PC-3 (cell line): ENCODE data around the gene NHS. TPM values are rescaled to one million over a fixed set of nuclear protein-coding genes. Genes with fewer than 3 reads are reported as not detected.

Experiments
- ATAC-seq: fragments of 200-7000 bp; cut with Tn5 transposase; 2 replicates; pipeline ENCODE4 v1.9.1; 2020; ENCODE audit warnings: mild to moderate bottlenecking, moderate library complexity
- BruUV-seq: library from RNA; stranded (reverse); fragments of 400-500 nt; replicated peaks from 2 replicates; lab custom pipeline; 2021; lab: Mats Ljungman, UMichigan
- CTCF ChIA-PET: fragments of 300-600 bp; sonication (Branson Sonifier 250); formaldehyde crosslinking; loops from one replicate; lab custom pipeline; 2022; ENCODE audit warnings: antibody characterized with exemption; lab: Charles Lee
- POLR2A ChIA-PET: fragments of 300-600 bp; sonication (Branson Sonifier 250); formaldehyde crosslinking; loops from one replicate; lab custom pipeline; 2022; ENCODE audit warnings: antibody characterized with exemption; ENCODE audit not compliant: unreplicated experiment; lab: Charles Lee
- DNase-seq: peaks from one replicate; pipeline ENCODE4 v3.0.0-alpha.2; 2015
- H2AFZ ChIP-seq: fragments of 300-600 bp; sonication (generic); 2 replicates; pipeline ENCODE4 v1.6.0; 2016; ENCODE audit warnings: antibody characterized with exemption, low read length
- H3F3A ChIP-seq: fragments of 300-600 bp; sonication (generic); one replicate; pipeline ENCODE4 v1.6.0; 2017; ENCODE audit warnings: antibody characterized with exemption, low read length, control low read depth, mild to moderate bottlenecking; ENCODE audit not compliant: unreplicated experiment
- H3K27ac ChIP-seq: fragments of 300-600 bp; sonication (generic); 2 replicates; pipeline ENCODE4 v1.5.1; 2016; ENCODE audit warnings: mild to moderate bottlenecking, low read length
- H3K27me3 ChIP-seq: fragments of 300-600 bp; sonication (generic); 2 replicates; pipeline ENCODE4 v1.6.1; 2016; ENCODE audit warnings: low read length, mixed read lengths
- H3K36me3 ChIP-seq: fragments of 300-600 bp; sonication (generic); 2 replicates; pipeline ENCODE4 v1.6.1; 2016; ENCODE audit warnings: low read depth, mixed run types, low read length, mixed read lengths
- H3K4me1 ChIP-seq: fragments of 300-600 bp; sonication (generic); 2 replicates; pipeline ENCODE4 v1.5.1; 2016; ENCODE audit warnings: low read length; ENCODE audit not compliant: insufficient read depth
- H3K4me2 ChIP-seq: fragments of 300-600 bp; sonication (generic); 2 replicates; pipeline ENCODE4 v1.6.0; 2016; ENCODE audit warnings: low read length
- H3K4me3 ChIP-seq: fragments of 300-600 bp; sonication (generic); 2 replicates; pipeline ENCODE4 v1.5.1; 2016; ENCODE audit warnings: mild to moderate bottlenecking, low read length, mixed read lengths
- H3K79me2 ChIP-seq: fragments of 300-600 bp; sonication (generic); 2 replicates; pipeline ENCODE4 v1.6.1; 2017; ENCODE audit warnings: low read length, mixed read lengths
- H3K9ac ChIP-seq: fragments of 300-600 bp; sonication (generic); 2 replicates; pipeline ENCODE4 v1.6.0; 2016; ENCODE audit warnings: mild to moderate bottlenecking, low read length
- H3K9me2 ChIP-seq: fragments of 300-600 bp; sonication (generic); replicated peaks from 2 replicates; pipeline ENCODE4 v1.6.1; 2016; ENCODE audit warnings: mixed run types, low read length, mixed read lengths
- H3K9me3 ChIP-seq: fragments of 300-600 bp; sonication (generic); 2 replicates; pipeline ENCODE4 v1.6.1; 2016; ENCODE audit warnings: low read length, mixed read lengths
- H4K20me1 ChIP-seq: fragments of 300-600 bp; sonication (generic); 2 replicates; pipeline ENCODE4 v1.6.1; 2016; ENCODE audit warnings: low read length, mixed read lengths
- CTCF ChIP-seq: fragments of 300-600 bp; sonication (generic); conservative IDR thresholded peaks from 2 replicates; pipeline ENCODE4 v1.5.1; 2017; ENCODE audit warnings: antibody characterized with exemption, low read depth, mild to moderate bottlenecking, low read length
- EZH2 ChIP-seq: fragments of 300-600 bp; sonication (generic); IDR thresholded peaks from one replicate; pipeline ENCODE4 v1.6.1; 2017; ENCODE audit warnings: antibody characterized with exemption, mild to moderate bottlenecking, low read length; ENCODE audit not compliant: unreplicated experiment
- EZH2phosphoT487 ChIP-seq: fragments of 300-600 bp; sonication (generic); IDR thresholded peaks from 2 replicates; pipeline ENCODE4 v1.6.1; 2018; ENCODE audit warnings: mild to moderate bottlenecking, antibody characterized with exemption, low read length, borderline replicate concordance
- intact Hi-C: fragments of 100-400 bp; cut with micrococcal nuclease; formaldehyde crosslinking; loops from 2 replicates; pipeline ENCODE4 v1.9.0; 2023
- total RNA-seq: library from RNA; depleted of rRNA; stranded (reverse); fragments of >200 nt; gene quantifications from 2 replicates; pipeline ENCODE4 v1.2.3, GENCODE V29; 2014

NHS gene
- total RNA-seq, 1 experiment from 2014 or later, result 4.9 TPM

- intact Hi-C loops, result loop anchor here (5.0 to 10.0 kb wide), 3 partner anchors 68 to 254 kb away; no protein-coding TSS in a partner anchor
- peaks cover 18% of the 10 kb centered on the region for H3K4me1 ChIP-seq
- ChIA-PET POLR2A (no interaction called here), CTCF (no interaction called here)
- no peaks in the 10 kb centered on the region for H3F3A ChIP-seq
- DNase-seq (peak; percentile 34), ATAC-seq (peak; percentile 10)
- H3K36me3 ChIP-seq, result no peaks in the 10 kb centered on the region
- H3K9ac ChIP-seq, result peak overlapping the region; percentile 88
- peak overlapping the region; percentile 89 for H3K4me2 ChIP-seq
- peak overlapping the region; percentile 91 for H3K4me3 ChIP-seq
- peak overlapping the region; percentile 26; the same call in 1 of the 2 replicates for H3K27ac ChIP-seq
- H2AFZ ChIP-seq, result peak overlapping the region; percentile 81
- no peaks in the 10 kb centered on the region for H3K9me2 ChIP-seq
- H3K79me2 ChIP-seq, result peaks cover 57% of the 10 kb centered on the region
- no peak for TF ChIP-seq CTCF
- no peak for TF ChIP-seq EZH2phosphoT487
- no peaks in the 10 kb centered on the region for H3K9me3 ChIP-seq
- H4K20me1 ChIP-seq, result no peaks in the 10 kb centered on the region
- H3K27me3 ChIP-seq, result no peaks in the 10 kb centered on the region
- BruUV-seq, result TSS peak; percentile 16
Measured at GRCh38 chrX:17376431-17377077, 1.6 kb downstream of the NHS start.

- ATAC-seq, result no peak
- ChIA-PET POLR2A (no interaction called here), CTCF (no interaction called here)
- no peak for DNase-seq
- no TSS peak for BruUV-seq
- TF ChIP-seq EZH2phosphoT487, result no peak
- peaks cover 18% of the 10 kb centered on the region for H3K4me1 ChIP-seq
- intact Hi-C loops, result loop anchor here (5.0 to 10.0 kb wide), 3 partner anchors 68 to 255 kb away; no protein-coding TSS in a partner anchor
- H3K79me2 ChIP-seq, result peaks cover 60% of the 10 kb centered on the region
- peak overlapping the region; percentile 81 for H2AFZ ChIP-seq
- no peaks in the 10 kb centered on the region for H4K20me1 ChIP-seq
- H3K36me3 ChIP-seq, result no peaks in the 10 kb centered on the region
- H3K27ac ChIP-seq, result no peak overlapping the region
- no peaks in the 10 kb centered on the region for H3K9me3 ChIP-seq
- peak overlapping the region; percentile 88 for H3K9ac ChIP-seq
- peak overlapping the region; percentile 91 for H3K4me3 ChIP-seq
- H3K4me2 ChIP-seq, result peak overlapping the region; percentile 89
- H3F3A ChIP-seq, result no peaks in the 10 kb centered on the region
- H3K9me2 ChIP-seq, result no peaks in the 10 kb centered on the region
- no peaks in the 10 kb centered on the region for H3K27me3 ChIP-seq
Measured at GRCh38 chrX:17377091-17377717, 2.2 kb downstream of the NHS start.

- H4K20me1 ChIP-seq, result no peaks in the 10 kb centered on the region
- peaks cover 64% of the 10 kb centered on the region for H3K79me2 ChIP-seq
- no peaks in the 10 kb centered on the region for H3K9me3 ChIP-seq
- no TSS peak for BruUV-seq
- ATAC-seq (no peak), DNase-seq (no peak)
- H3F3A ChIP-seq, result no peaks in the 10 kb centered on the region
- intact Hi-C loops, result loop anchor here (5.0 to 10.0 kb wide), 3 partner anchors 67 to 255 kb away; no protein-coding TSS in a partner anchor
- CTCF ChIA-PET, result no interaction called here
- peak overlapping the region; percentile 91; the same call in 1 of the 2 replicates for H3K4me3 ChIP-seq
- H3K4me1 ChIP-seq, result peaks cover 18% of the 10 kb centered on the region
- POLR2A ChIA-PET, result no interaction called here
- no peak overlapping the region for H3K9ac ChIP-seq
- no peaks in the 10 kb centered on the region for H3K36me3 ChIP-seq
- no peak overlapping the region for H3K27ac ChIP-seq
- H3K4me2 ChIP-seq, result peak overlapping the region; percentile 89
- no peaks in the 10 kb centered on the region for H3K9me2 ChIP-seq
- TF ChIP-seq EZH2phosphoT487 (no peak), EZH2 (no peak), CTCF (no peak)
- no peak overlapping the region for H2AFZ ChIP-seq
- H3K27me3 ChIP-seq, result no peaks in the 10 kb centered on the region
Measured at GRCh38 chrX:17377795-17378194, 2.8 kb downstream of the NHS start.
